ENCODE measurements around the gene PLA2G4D. TPM values are rescaled to one million over a fixed set of nuclear protein-coding genes. Genes with fewer than 3 reads are reported as not detected.
"Not testable (repeated sequence)": the region's sequence is repeated elsewhere in the genome, so short reads cannot be mapped to it uniquely, and the experiment has no call there.

PLA2G4D gene
- total RNA-seq, 1 experiment from 2014 or later, result not detected

DNA sequence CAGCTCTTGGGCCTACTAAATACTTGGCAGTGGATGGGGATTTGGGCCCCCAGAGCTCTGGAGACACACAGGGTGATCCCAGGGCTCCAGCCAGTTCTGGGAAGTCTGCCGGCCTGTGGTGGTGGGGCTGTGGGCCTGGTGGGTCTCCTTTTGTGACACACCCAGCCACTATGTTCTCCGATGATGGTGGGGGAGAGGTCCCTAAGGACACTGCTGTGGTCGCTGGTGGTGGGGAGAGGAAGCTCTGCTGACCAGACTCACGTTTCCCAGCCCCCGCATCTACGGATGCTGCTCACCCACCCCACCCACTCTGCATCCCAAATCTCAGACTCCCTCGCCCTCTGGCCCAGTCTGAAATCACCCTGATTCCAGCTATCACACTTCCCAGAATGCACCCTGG is 396 bp downstream of the PLA2G4D start:
- CTCF ChIA-PET, result interaction anchor here (0.7 to 6.8 kb wide), 6 partner anchors 9 to 317 kb away, joined by 3 to 53 read pairs (median 8); no protein-coding TSS in a partner anchor
- POLR2A ChIA-PET, result interaction anchor here (1.1 to 3.8 kb wide), 5 partner anchors 9 to 58 kb away, joined by 3 to 18 read pairs (median 3); no protein-coding TSS in a partner anchor
- Mint-ChIP-seq H3K27ac (ENCODE audit: low read depth, unreplicated experiment) (no peak overlapping the region), H3K27me3 (ENCODE audit: insufficient read depth, unreplicated experiment) (no peaks in the 10 kb centered on the region), H3K4me3 (ENCODE audit: unreplicated experiment) (no peak overlapping the region), H3K9me3 (ENCODE audit: unreplicated experiment) (no peaks in the 10 kb centered on the region), H3K36me3 (ENCODE audit: insufficient read depth, unreplicated experiment) (no peaks in the 10 kb centered on the region), H3K4me1 (ENCODE audit: insufficient read depth, unreplicated experiment) (peaks cover 10% of the 10 kb centered on the region)
- no peak for DNase-seq (ENCODE audit: unreplicated experiment)
- TF ChIP-seq, protein P1, sequence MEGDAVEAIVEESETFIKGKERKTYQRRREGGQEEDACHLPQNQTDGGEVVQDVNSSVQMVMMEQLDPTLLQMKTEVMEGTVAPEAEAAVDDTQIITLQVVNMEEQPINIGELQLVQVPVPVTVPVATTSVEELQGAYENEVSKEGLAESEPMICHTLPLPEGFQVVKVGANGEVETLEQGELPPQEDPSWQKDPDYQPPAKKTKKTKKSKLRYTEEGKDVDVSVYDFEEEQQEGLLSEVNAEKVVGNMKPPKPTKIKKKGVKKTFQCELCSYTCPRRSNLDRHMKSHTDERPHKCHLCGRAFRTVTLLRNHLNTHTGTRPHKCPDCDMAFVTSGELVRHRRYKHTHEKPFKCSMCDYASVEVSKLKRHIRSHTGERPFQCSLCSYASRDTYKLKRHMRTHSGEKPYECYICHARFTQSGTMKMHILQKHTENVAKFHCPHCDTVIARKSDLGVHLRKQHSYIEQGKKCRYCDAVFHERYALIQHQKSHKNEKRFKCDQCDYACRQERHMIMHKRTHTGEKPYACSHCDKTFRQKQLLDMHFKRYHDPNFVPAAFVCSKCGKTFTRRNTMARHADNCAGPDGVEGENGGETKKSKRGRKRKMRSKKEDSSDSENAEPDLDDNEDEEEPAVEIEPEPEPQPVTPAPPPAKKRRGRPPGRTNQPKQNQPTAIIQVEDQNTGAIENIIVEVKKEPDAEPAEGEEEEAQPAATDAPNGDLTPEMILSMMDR (IDR thresholded peaks at IDR 0.05; ENCODE audit: unreplicated experiment), result no peak
- intact Hi-C loops (cut with micrococcal nuclease), result no loop called here
- BruUV-seq (replicated peaks), result no TSS peak

DNA sequence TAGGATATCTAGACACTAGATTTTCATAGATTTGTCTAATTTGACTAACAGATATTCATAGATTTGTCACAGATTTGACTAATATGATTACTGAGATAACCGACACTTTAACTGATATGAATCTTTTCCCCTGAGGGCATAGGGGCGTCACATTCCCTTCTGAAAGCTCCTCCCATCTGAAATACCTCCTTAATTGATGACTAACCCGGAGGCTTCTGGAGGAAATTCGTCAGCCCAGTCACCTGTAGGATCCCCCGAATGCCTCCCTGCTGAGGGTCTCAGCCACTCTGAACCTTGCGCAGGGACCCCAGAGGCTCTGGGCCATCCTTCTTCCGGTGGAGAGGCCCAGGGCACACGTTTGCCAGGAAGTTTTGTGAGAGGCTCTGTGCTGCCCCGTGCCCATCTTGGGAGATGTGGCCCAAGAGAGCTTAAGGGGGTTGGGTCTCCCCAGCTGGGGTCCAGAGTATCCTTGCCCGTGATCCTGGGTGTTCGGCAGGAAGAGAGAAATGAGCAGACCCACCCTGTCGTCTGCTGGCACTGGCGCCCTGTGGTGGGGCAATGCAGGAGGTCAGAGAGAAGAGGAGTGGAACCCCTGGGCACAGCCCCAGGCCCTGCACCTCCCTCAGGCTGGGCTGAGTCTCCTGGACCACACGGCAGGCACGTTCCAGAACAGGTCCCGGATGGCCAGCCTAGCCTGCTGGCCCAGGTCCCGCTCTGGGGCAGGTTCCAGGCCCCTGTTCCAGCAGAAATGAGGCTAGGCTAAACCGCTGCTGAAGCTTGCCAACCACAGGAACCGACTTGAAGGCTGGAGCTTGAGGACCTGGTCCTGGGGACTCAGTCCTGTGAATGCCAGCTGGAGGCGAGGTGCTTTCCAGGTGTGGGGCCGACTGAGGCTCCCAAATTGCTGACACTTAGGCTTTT is 1.7 kb downstream of the PLA2G4D start:
- no TSS peak for BruUV-seq (replicated peaks)
- TF ChIP-seq, protein P1 (IDR thresholded peaks at IDR 0.05; ENCODE audit: unreplicated experiment), result no peak
- Mint-ChIP-seq H3K27me3 (ENCODE audit: insufficient read depth, unreplicated experiment) (no peaks in the 10 kb centered on the region), H3K27ac (ENCODE audit: low read depth, unreplicated experiment) (no peak overlapping the region), H3K9me3 (ENCODE audit: unreplicated experiment) (no peaks in the 10 kb centered on the region), H3K4me1 (ENCODE audit: insufficient read depth, unreplicated experiment) (peaks cover 10% of the 10 kb centered on the region), H3K36me3 (ENCODE audit: insufficient read depth, unreplicated experiment) (no peaks in the 10 kb centered on the region), H3K4me3 (ENCODE audit: unreplicated experiment) (no peak overlapping the region)
- CTCF ChIA-PET, result interaction anchor here (1.0 to 6.8 kb wide), 4 partner anchors 8 to 489 kb away, joined by 3 to 53 read pairs (median 23); no protein-coding TSS in a partner anchor
- POLR2A ChIA-PET, result interaction anchor here (0.6 to 3.8 kb wide), 7 partner anchors 8 to 1237 kb away, joined by 3 to 18 read pairs (median 3); no protein-coding TSS in a partner anchor
- DNase-seq (ENCODE audit: unreplicated experiment), result peak; percentile 38
- intact Hi-C loops (cut with micrococcal nuclease), result no loop called here

DNA sequence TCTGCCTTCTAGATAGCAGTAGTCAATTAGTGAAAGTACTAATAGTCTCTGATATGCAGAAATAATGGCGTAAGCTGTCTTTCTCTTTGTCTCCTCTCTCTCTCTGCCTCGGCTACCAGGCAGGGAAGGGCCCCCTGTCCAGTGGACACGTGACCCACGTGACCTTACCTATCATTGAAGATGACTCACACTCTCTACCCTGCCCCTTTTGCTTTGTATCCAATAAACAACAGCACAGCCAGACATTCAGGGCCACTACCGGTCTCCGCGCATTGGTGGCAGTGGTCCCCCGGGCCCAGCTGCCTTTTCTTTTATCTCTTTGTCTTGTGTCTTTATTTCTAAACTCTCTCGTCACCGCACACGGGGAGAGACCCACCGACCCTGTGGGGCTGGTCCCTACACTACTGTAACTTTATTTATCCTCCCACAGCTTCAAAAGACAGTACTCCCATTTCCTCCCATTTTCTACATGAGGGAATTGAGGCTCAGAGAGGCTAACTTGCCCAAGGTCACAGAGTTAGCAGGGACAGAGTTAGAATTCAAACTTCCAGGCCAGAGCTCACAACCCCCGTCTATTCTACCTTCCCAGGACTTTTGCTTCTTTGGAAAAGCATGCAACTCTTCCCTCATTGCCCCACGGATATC is 2.5 kb downstream of the PLA2G4D start:
- H3K4me1 Mint-ChIP-seq (ENCODE audit: insufficient read depth, unreplicated experiment); H3K9me3 Mint-ChIP-seq (ENCODE audit: unreplicated experiment); H3K4me3 Mint-ChIP-seq (ENCODE audit: unreplicated experiment); H3K27ac Mint-ChIP-seq (ENCODE audit: low read depth, unreplicated experiment); BruUV-seq (replicated peaks); DNase-seq (ENCODE audit: unreplicated experiment); H3K36me3 Mint-ChIP-seq (ENCODE audit: insufficient read depth, unreplicated experiment); H3K27me3 Mint-ChIP-seq (ENCODE audit: insufficient read depth, unreplicated experiment); intact Hi-C loops (cut with micrococcal nuclease): not testable (repeated sequence)
- ChIA-PET CTCF (interaction anchor here (1.0 to 6.8 kb wide), 3 partner anchors 7 to 488 kb away, joined by 3 to 53 read pairs (median 38); no protein-coding TSS in a partner anchor), POLR2A (interaction anchor here (0.7 to 3.8 kb wide), 3 partner anchors 16 to 94 kb away, joined by 3 to 14 read pairs (median 3); no protein-coding TSS in a partner anchor)

DNA sequence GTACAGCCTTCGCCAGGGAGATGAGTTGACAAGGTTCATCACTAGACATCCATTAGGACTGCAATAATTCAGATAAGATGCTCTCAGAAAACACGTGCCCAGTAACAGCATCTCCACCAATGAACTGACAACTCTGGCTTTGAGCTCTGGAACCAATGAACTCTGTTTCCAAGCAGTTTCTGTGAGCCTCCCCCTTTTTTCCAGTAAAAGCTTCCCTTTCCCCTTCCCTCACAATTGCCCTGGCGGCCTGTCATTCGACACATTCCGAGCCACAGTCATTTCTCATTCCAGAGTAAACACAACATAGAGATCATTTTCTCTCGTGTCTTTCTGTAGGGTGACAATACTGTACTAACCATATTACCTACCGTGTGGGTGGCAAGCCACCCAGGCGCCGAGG is 3.6 kb downstream of the PLA2G4D start:
- Mint-ChIP-seq H3K9me3 (ENCODE audit: unreplicated experiment) (no peaks in the 10 kb centered on the region), H3K36me3 (ENCODE audit: insufficient read depth, unreplicated experiment) (no peaks in the 10 kb centered on the region), H3K4me1 (ENCODE audit: insufficient read depth, unreplicated experiment) (peaks cover 10% of the 10 kb centered on the region), H3K27ac (ENCODE audit: low read depth, unreplicated experiment) (no peak overlapping the region), H3K4me3 (ENCODE audit: unreplicated experiment) (no peak overlapping the region), H3K27me3 (ENCODE audit: insufficient read depth, unreplicated experiment) (no peaks in the 10 kb centered on the region)
- ChIA-PET CTCF (interaction anchor here (0.6 to 6.8 kb wide), 3 partner anchors 46 to 280 kb away, joined by 6 to 53 read pairs (median 7); no protein-coding TSS in a partner anchor), POLR2A (interaction anchor here (0.7 kb wide), 1 partner anchor 118 kb away, joined by 3 read pairs; no protein-coding TSS in a partner anchor)
- intact Hi-C loops (cut with micrococcal nuclease), result no loop called here
- DNase-seq (ENCODE audit: unreplicated experiment), result no peak
- no TSS peak for BruUV-seq (replicated peaks)
- TF ChIP-seq, protein P1 (IDR thresholded peaks at IDR 0.05; ENCODE audit: unreplicated experiment), result no peak

Measured in MCF 10A (cell line).